ENCODE data around the gene EDC4.

DNA sequence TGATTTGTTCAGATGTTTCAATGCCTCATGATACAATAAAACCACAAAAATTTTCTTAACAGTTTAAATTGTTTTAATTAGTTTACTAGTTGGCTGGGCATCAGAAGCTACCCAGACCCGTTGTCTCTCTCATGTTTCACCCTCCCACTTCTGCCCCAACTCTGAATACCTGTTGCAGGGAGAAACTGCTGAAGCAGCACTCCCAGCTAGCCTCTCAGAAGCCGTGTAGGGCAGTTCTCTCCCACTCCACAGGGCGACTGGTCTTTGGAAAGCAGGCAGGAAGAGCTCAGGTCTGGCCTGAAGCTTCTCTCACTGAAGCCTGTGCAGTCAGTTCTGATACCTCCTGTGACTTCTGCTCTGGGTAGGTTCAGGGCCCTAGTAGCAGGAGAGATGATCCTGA lies 1.6 kb upstream of the EDC4 start:
- TF ChIP-seq EZH2phosphoT487 (IDR thresholded peaks at IDR 0.05; ENCODE audit: low read depth, severe bottlenecking, unreplicated experiment) (no peak), EZH2 (IDR thresholded peaks at IDR 0.05; ENCODE audit: borderline replicate concordance) (no peak)
- TF ChIP-seq, protein P1, sequence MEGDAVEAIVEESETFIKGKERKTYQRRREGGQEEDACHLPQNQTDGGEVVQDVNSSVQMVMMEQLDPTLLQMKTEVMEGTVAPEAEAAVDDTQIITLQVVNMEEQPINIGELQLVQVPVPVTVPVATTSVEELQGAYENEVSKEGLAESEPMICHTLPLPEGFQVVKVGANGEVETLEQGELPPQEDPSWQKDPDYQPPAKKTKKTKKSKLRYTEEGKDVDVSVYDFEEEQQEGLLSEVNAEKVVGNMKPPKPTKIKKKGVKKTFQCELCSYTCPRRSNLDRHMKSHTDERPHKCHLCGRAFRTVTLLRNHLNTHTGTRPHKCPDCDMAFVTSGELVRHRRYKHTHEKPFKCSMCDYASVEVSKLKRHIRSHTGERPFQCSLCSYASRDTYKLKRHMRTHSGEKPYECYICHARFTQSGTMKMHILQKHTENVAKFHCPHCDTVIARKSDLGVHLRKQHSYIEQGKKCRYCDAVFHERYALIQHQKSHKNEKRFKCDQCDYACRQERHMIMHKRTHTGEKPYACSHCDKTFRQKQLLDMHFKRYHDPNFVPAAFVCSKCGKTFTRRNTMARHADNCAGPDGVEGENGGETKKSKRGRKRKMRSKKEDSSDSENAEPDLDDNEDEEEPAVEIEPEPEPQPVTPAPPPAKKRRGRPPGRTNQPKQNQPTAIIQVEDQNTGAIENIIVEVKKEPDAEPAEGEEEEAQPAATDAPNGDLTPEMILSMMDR (IDR thresholded peaks at IDR 0.05; ENCODE audit: poor library complexity): no peak

Data from hepatocyte (in vitro differentiated cells).